AG08396 (cell line): ENCODE data around the gene VAMP1.
A peak's percentile ranks its signal among the peaks of the same experiment; 100 is the strongest.

Source experiments
- DNase-seq: peaks from one replicate; pipeline ENCODE4 v3.0.0; 2012; ENCODE audit warnings: low spot score, mixed read lengths

VAMP1 gene

GRCh38 chr12:6425590-6426531, 44.6 kb downstream of the VAMP1 start:
- no peak for DNase-seq

DNA sequence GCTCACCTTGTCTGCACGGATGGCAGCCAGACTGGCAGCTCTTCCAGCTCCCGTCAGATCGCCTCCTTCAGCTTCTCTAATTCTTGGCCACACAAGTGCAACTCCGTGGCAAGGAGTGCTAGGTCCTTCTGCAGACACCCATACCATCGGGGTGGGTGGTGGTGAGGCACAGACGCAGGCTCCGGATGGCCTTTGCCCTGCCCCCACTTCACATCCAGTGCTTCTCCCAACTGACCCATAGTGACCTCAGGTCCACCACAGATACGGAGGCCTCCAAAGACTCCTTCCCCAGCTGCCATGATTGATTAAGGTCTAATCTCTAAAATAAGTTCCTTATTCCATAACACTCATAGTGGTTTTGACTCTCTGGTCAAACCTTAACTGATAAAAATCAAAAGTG, 45.6 kb downstream of the VAMP1 start:
- DNase-seq = no peak

DNA sequence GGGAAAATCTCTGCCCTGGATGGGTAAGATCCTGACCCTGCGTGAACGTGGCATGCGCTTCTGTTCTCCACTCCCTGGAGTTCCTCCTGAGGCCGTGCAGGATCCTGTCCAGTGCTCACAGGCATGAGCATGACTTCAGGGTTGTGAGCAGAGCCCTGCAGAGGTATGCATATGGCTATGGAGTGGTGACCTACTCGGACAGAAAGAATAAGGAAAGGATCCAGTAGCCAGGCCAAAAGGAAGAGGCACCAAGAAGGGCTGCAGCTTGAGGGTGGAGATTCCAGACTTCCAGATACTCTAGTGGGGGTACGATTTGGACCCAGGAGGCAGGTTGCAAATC, 46.5 kb downstream of the VAMP1 start:
- DNase-seq = no peak

DNA sequence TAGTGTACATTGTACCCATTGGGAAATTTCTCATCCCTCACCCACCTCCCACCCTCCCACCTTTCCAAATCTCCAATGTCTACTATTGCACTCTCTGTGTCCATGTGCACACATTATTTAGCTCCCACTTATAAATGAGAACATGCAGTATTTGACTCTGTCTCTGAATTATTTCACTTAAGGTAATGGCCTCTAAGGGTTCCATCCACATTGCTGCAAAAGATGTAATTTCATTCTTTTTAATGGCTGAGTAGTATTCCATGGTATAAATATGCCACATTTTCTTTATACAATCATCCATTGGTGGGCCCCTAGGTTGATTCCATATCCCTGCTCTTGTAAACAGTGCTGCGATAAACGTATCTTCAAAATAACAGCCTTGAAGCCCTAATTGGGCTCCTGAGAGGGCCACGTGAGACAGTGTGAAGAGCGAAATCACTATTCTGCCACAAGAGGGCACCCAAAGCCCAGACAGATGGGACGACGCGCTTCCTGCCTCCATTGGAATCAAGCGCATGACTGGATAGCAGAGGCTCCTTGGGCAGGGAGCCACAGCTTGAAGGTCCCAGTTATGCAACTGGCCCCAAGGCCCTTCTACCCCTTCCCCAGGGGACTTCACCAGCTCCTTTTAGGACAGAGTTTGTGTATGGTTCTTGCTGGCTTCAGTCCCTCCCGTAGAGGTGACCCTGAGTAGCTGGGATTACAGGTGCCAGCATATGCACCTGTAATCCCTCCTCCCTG, 47.0 kb downstream of the VAMP1 start:
- DNase-seq = peak; percentile 88

DNA sequence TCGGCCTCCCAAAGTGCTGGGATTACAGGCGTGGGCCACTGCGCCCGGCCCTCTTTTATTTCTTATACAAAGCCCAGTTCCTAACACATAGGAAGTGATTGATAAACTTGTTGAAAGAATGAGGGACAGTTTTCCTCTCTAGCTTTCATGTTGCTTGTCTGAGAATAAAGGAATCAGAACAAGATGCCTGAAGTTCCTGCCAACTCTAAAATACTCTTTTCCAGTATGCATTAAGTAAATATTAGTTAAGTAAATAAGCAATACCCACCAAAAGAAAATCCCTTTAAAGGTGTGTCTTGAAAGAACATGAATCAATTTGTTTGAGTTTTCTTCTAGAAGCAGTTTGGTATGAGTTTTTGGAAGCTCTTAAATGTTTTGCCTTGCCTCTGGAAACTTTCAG, 50.1 kb downstream of the VAMP1 start:
- no peak for DNase-seq

GRCh38 chr12:6418796-6419195, 51.7 kb downstream of the VAMP1 start:
- DNase-seq = no peak

- no peak for DNase-seq
Observed at GRCh38 chr12:6416596-6416995, 53.9 kb downstream of the VAMP1 start.
